OCI-LY1 (cell line): Measurements from ENCODE around the gene MAP2K7.

Experiments
- H2AFZ ChIP-seq: fragments of 200-600 bp; sonication (generic), shearing (Covaris generic); 2 replicates; pipeline ENCODE4 v1.6.0; 2014; ENCODE audit warnings: antibody characterized with exemption, mild to moderate bottlenecking, low read length
- H3F3A ChIP-seq: fragments of 200-600 bp; sonication (generic), shearing (Covaris generic); 2 replicates; pipeline ENCODE4 v1.6.0; 2014; ENCODE audit warnings: mild to moderate bottlenecking, antibody characterized with exemption, low read length, moderate library complexity; ENCODE audit not compliant: insufficient read depth
- H3K27ac ChIP-seq: fragments of 200-600 bp; sonication (generic); 2 replicates; pipeline ENCODE4 v1.5.1; 2014; ENCODE audit warnings: low read length, mixed run types, mild to moderate bottlenecking, low read depth; ENCODE audit not compliant: poor library complexity, severe bottlenecking
- H3K27me3 ChIP-seq: fragments of 200-600 bp; sonication (generic); 2 replicates; pipeline ENCODE4 v1.6.0; 2014; ENCODE audit warnings: antibody characterized with exemption, mild to moderate bottlenecking, low read length, moderate library complexity; ENCODE audit not compliant: insufficient read depth
- H3K36me3 ChIP-seq: fragments of 200-600 bp; sonication (generic); 2 replicates; pipeline ENCODE4 v1.6.1; 2014; ENCODE audit warnings: mild to moderate bottlenecking, antibody characterized with exemption, low read length, moderate library complexity, mixed read lengths; ENCODE audit not compliant: insufficient read depth
- H3K4me1 ChIP-seq: fragments of 200-600 bp; sonication (generic); 2 replicates; pipeline ENCODE4 v1.5.1; 2014; ENCODE audit warnings: mild to moderate bottlenecking, low read length, moderate library complexity; ENCODE audit not compliant: insufficient read depth, severe bottlenecking
- H3K4me2 ChIP-seq: fragments of 200-600 bp; sonication (generic), shearing (Covaris generic); 2 replicates; pipeline ENCODE4 v1.6.1; 2014; ENCODE audit warnings: low read length
- H3K4me3 ChIP-seq: fragments of 200-600 bp; sonication (generic); 2 replicates; pipeline ENCODE4 v1.5.1; 2014; ENCODE audit warnings: low read length, low read depth, mild to moderate bottlenecking, mixed read lengths; ENCODE audit not compliant: poor library complexity, severe bottlenecking
- H3K79me2 ChIP-seq: fragments of 200-600 bp; shearing (Covaris generic); 2 replicates; pipeline ENCODE4 v1.6.1; 2016; ENCODE audit warnings: mixed run types, low read length, mixed read lengths; ENCODE audit not compliant: insufficient read depth
- H3K9ac ChIP-seq: fragments of 200-600 bp; sonication (generic), shearing (Covaris generic); 2 replicates; pipeline ENCODE4 v1.6.1; 2014; ENCODE audit warnings: mild to moderate bottlenecking, low read length, mixed read lengths
- H3K9me2 ChIP-seq: fragments of 200-600 bp; sonication (generic), shearing (Covaris generic); 2 replicates; pipeline ENCODE4 v1.6.1; 2014; ENCODE audit warnings: low read depth, mild to moderate bottlenecking, low read length, mixed read lengths
- H3K9me3 ChIP-seq: fragments of 200-600 bp; shearing (Covaris generic); 2 replicates; pipeline ENCODE4 v1.6.1; 2014; ENCODE audit warnings: low read length, mixed read lengths
- H4K20me1 ChIP-seq: fragments of 200-600 bp; sonication (generic), shearing (Covaris generic); 2 replicates; pipeline ENCODE4 v1.6.0; 2016; ENCODE audit warnings: mild to moderate bottlenecking, low read length; ENCODE audit not compliant: insufficient read depth
- CTCF ChIP-seq: fragments of 200-600 bp; sonication (generic), shearing (Covaris generic); IDR thresholded peaks from 2 replicates; pipeline ENCODE4 v1.5.1; 2017; ENCODE audit warnings: mild to moderate bottlenecking, antibody characterized with exemption, low read length, moderate library complexity, mixed read lengths
- EZH2 ChIP-seq: fragments of 200-600 bp; sonication (generic), shearing (Covaris generic); IDR thresholded peaks from 2 replicates; pipeline ENCODE4 v1.8.0; 2017; ENCODE audit warnings: borderline replicate concordance, mixed run types, mild to moderate bottlenecking, antibody characterized with exemption, low read length, moderate library complexity, mixed read lengths

MAP2K7 gene

GRCh38 chr19:7943444-7944176, 39.9 kb downstream of the MAP2K7 start, which contains the start of gene TIMM44:
TIMM44 (minus strand) TSS chr19:7943666; CDS start chr19:7943651, 15 bp downstream.
- peaks cover 4% of the 10 kb centered on the region; the same call in 1 of the 2 replicates for H3K79me2 ChIP-seq
- peak within 1 kb of the TSS; percentile 93 for H3K4me2 ChIP-seq
- no peaks in the 10 kb centered on the region for H3K9me3 ChIP-seq
- no peaks in the 10 kb centered on the region for H3K27me3 ChIP-seq
- peak within 1 kb of the TSS; percentile 83 for H3K27ac ChIP-seq
- H4K20me1 ChIP-seq, result no peaks in the 10 kb centered on the region
- peaks cover 24% of the 10 kb centered on the region for H3K4me1 ChIP-seq
- peak within 1 kb of the TSS; percentile 88 for H3K4me3 ChIP-seq
- H3K9me2 ChIP-seq, result no peaks in the 10 kb centered on the region
- H3F3A ChIP-seq, result no peaks in the 10 kb centered on the region
- TF ChIP-seq CTCF (no peak), EZH2 (no peak)
- no peak within 1 kb of the TSS for H2AFZ ChIP-seq
- H3K36me3 ChIP-seq, result peaks cover 28% of the 10 kb centered on the region
- H3K9ac ChIP-seq, result peak within 1 kb of the TSS; percentile 93

- peak overlapping the region; percentile 88 for H3K4me3 ChIP-seq
- no peaks in the 10 kb centered on the region for H3K27me3 ChIP-seq
- no peaks in the 10 kb centered on the region for H3F3A ChIP-seq
- peaks cover 24% of the 10 kb centered on the region for H3K36me3 ChIP-seq
- peaks cover 24% of the 10 kb centered on the region for H3K4me1 ChIP-seq
- H3K4me2 ChIP-seq, result peak overlapping the region; percentile 93
- H3K9ac ChIP-seq, result peak overlapping the region; percentile 79
- no peaks in the 10 kb centered on the region for H3K9me2 ChIP-seq
- H2AFZ ChIP-seq, result no peak overlapping the region
- H3K27ac ChIP-seq, result peak overlapping the region; percentile 83
- H3K79me2 ChIP-seq, result peaks cover 4% of the 10 kb centered on the region; the same call in 1 of the 2 replicates
- TF ChIP-seq EZH2, result no peak
- TF ChIP-seq CTCF, result peak; percentile 82
- no peaks in the 10 kb centered on the region for H4K20me1 ChIP-seq
- H3K9me3 ChIP-seq, result no peaks in the 10 kb centered on the region
Observed at GRCh38 chr19:7944177-7944761, 40.6 kb downstream of the MAP2K7 start.

GRCh38 chr19:7947939-7948338, 44.3 kb downstream of the MAP2K7 start:
- Histone ChIP-seq H3K4me1 (peaks cover 11% of the 10 kb centered on the region), H3K79me2 (no peaks in the 10 kb centered on the region)

More at GRCh38 chr19:7947939-7948338, 44.3 kb downstream of the MAP2K7 start:
- Histone ChIP-seq H3K4me2 (no peak overlapping the region), H4K20me1 (no peaks in the 10 kb centered on the region), H3K9ac (no peak overlapping the region), H3F3A (no peaks in the 10 kb centered on the region), H3K9me2 (no peaks in the 10 kb centered on the region), H3K27ac (no peak overlapping the region), H3K9me3 (no peaks in the 10 kb centered on the region), H3K27me3 (no peaks in the 10 kb centered on the region), H3K36me3 (no peaks in the 10 kb centered on the region), H2AFZ (no peak overlapping the region), H3K4me3 (no peak overlapping the region)
- TF ChIP-seq EZH2 (no peak), CTCF (no peak)
